HEK293T (cell line): ENCODE measurements around the gene HAO2.

Experiments used
- CTCF ChIA-PET: fragments of 350-600 bp; formaldehyde crosslinking; extraction: SDS; loops from one replicate; lab custom pipeline; 2021; ENCODE audit warnings: antibody characterized with exemption, inconsistent platforms; lab: Yijun Ruan, JAX
- POLR2A ChIA-PET: fragments of 350-600 bp; formaldehyde crosslinking; extraction: SDS; loops from one replicate; lab custom pipeline; 2020; ENCODE audit warnings: antibody characterized with exemption, inconsistent platforms; lab: Yijun Ruan, JAX
- DNase-seq: peaks from one replicate; pipeline ENCODE4 v3.0.0; 2012; ENCODE audit warnings: mixed read lengths; ENCODE audit errors: extremely low spot score
- ARNT ChIP-seq: fragments of 450-650 bp; IDR thresholded peaks from 2 replicates; pipeline ENCODE4 v1.6.1; 2017; ENCODE audit warnings: mild to moderate bottlenecking
- BHLHE40 ChIP-seq: fragments of 450-650 bp; IDR thresholded peaks from 2 replicates; pipeline ENCODE4 v1.6.1; 2016; ENCODE audit warnings: mild to moderate bottlenecking, moderate library complexity, borderline replicate concordance
- CTBP1 ChIP-seq: fragments of 450-650 bp; IDR thresholded peaks from 2 replicates; pipeline ENCODE4 v1.6.1; 2016; ENCODE audit warnings: borderline replicate concordance
- ELF4 ChIP-seq: fragments of 450-650 bp; IDR thresholded peaks from 2 replicates; pipeline ENCODE4 v1.6.1; 2017; ENCODE audit warnings: antibody characterized with exemption
- FOXA1 ChIP-seq: fragments of 450-650 bp; IDR thresholded peaks from 2 replicates; pipeline ENCODE4 v1.6.1; 2016; ENCODE audit warnings: mild to moderate bottlenecking
- FOXK2 ChIP-seq: fragments of 450-650 bp; IDR thresholded peaks from 2 replicates; pipeline ENCODE4 v1.6.1; 2016; ENCODE audit warnings: mild to moderate bottlenecking
- FOXM1 ChIP-seq: fragments of 450-650 bp; IDR thresholded peaks from 2 replicates; pipeline ENCODE4 v1.6.1; 2017; ENCODE audit warnings: mild to moderate bottlenecking, borderline replicate concordance
- HDGF ChIP-seq: fragments of 450-650 bp; IDR thresholded peaks from 2 replicates; pipeline ENCODE4 v1.6.1; 2017; ENCODE audit warnings: antibody characterized with exemption, borderline replicate concordance
- L3MBTL2 ChIP-seq: fragments of 450-650 bp; conservative IDR thresholded peaks from 2 replicates; pipeline ENCODE4 v1.6.1; 2016; ENCODE audit warnings: mild to moderate bottlenecking
- LEF1 ChIP-seq: fragments of 450-650 bp; IDR thresholded peaks from 2 replicates; pipeline ENCODE4 v1.6.1; 2017; ENCODE audit warnings: mild to moderate bottlenecking, borderline replicate concordance
- NFRKB ChIP-seq: fragments of 450-650 bp; IDR thresholded peaks from 2 replicates; pipeline ENCODE4 v1.6.1; 2016; ENCODE audit warnings: mild to moderate bottlenecking, moderate library complexity
- PKNOX1 ChIP-seq: fragments of 450-650 bp; IDR thresholded peaks from 2 replicates; pipeline ENCODE4 v1.6.1; 2016
- SP1 ChIP-seq: fragments of 450-650 bp; IDR thresholded peaks from 2 replicates; pipeline ENCODE4 v1.6.1; 2017
- SUZ12 ChIP-seq: fragments of 450-650 bp; IDR thresholded peaks from 2 replicates; pipeline ENCODE4 v1.6.1; 2016; ENCODE audit warnings: mild to moderate bottlenecking
- TARDBP ChIP-seq: fragments of 450-650 bp; IDR thresholded peaks from 2 replicates; pipeline ENCODE4 v1.6.1; 2016
- ZNF384 ChIP-seq: fragments of 450-650 bp; IDR thresholded peaks from 2 replicates; pipeline ENCODE4 v1.6.1; 2016

HAO2 gene

GRCh38 chr1:119416006-119416640, 47.5 kb downstream of the HAO2 start:
- no peak for DNase-seq
- CTCF ChIA-PET, result no interaction called here
- no peak for TF ChIP-seq SUZ12
- no peak for TF ChIP-seq ZNF384
- TF ChIP-seq FOXA1, result no peak
- TF ChIP-seq LEF1, result no peak
- TF ChIP-seq ARNT, result no peak
- no peak for TF ChIP-seq PKNOX1
- TF ChIP-seq TARDBP, result no peak
- no peak for TF ChIP-seq BHLHE40
- TF ChIP-seq ELF4, result no peak
- TF ChIP-seq L3MBTL2, result no peak
- no peak for TF ChIP-seq NFRKB
- POLR2A ChIA-PET, result no interaction called here

- TF ChIP-seq ZNF384 (no peak), HDGF (no peak), FOXK2 (no peak), FOXM1 (no peak), TARDBP (no peak)
- DNase-seq, result no peak
- ChIA-PET CTCF (no interaction called here), POLR2A (no interaction called here)
Measured at GRCh38 chr1:119419109-119419508, 50.5 kb downstream of the HAO2 start.

GRCh38 chr1:119420638-119421037, 52.1 kb downstream of the HAO2 start:
- no peak for TF ChIP-seq ARNT
- TF ChIP-seq FOXA1, result no peak
- TF ChIP-seq SP1, result no peak
- TF ChIP-seq HDGF, result no peak
- no peak for TF ChIP-seq SUZ12
- no peak for TF ChIP-seq CTBP1
- no peak for TF ChIP-seq LEF1
- no peak for TF ChIP-seq FOXK2
- no peak for TF ChIP-seq PKNOX1
- TF ChIP-seq NFRKB, result no peak
- TF ChIP-seq ZNF384, result no peak
- no peak for TF ChIP-seq ELF4
- TF ChIP-seq L3MBTL2, result no peak
- no peak for TF ChIP-seq TARDBP
- TF ChIP-seq BHLHE40, result no peak
- ChIA-PET CTCF (no interaction called here), POLR2A (no interaction called here)
- no peak for DNase-seq

DNA sequence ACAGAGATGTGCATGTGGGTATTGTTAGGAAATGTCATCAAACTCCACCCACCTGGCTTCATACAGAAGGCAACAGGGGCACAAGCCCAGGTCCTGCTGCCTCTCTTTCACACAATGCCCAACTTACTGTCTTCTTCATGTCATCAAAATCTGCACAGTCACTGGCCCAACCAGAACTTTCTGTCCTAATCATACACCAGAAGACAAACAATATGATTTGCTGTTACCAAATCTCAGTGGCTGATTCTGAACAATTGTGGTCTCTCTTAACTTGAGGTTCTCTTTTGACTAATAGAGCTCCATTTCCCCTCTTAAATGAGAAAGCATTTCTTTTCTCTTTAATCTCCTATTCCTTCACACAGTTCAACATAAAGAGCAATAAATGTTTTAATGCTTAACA, 54.0 kb downstream of the HAO2 start:
- CTCF ChIA-PET, result no interaction called here
- DNase-seq, result no peak
- POLR2A ChIA-PET, result no interaction called here
- TF ChIP-seq BHLHE40 (no peak), ELF4 (no peak), PKNOX1 (no peak), CTBP1 (no peak), TARDBP (no peak), ARNT (no peak), SUZ12 (no peak), LEF1 (no peak), L3MBTL2 (no peak), SP1 (no peak), ZNF384 (no peak), FOXK2 (no peak), NFRKB (no peak)

- DNase-seq, result no peak
- CTCF ChIA-PET, result no interaction called here
- POLR2A ChIA-PET, result no interaction called here
- no peak for TF ChIP-seq ZNF384
- no peak for TF ChIP-seq BHLHE40
- TF ChIP-seq HDGF, result no peak
- TF ChIP-seq PKNOX1, result no peak
Measured at GRCh38 chr1:119428991-119429390, 60.4 kb downstream of the HAO2 start.

- POLR2A ChIA-PET, result no interaction called here
- TF ChIP-seq HDGF (no peak), ZNF384 (no peak), SP1 (no peak), FOXM1 (no peak), L3MBTL2 (no peak), ARNT (no peak), ELF4 (no peak), SUZ12 (no peak), FOXK2 (no peak), FOXA1 (no peak), TARDBP (no peak), BHLHE40 (no peak), NFRKB (no peak), CTBP1 (no peak), LEF1 (no peak), PKNOX1 (no peak)
- CTCF ChIA-PET, result no interaction called here
- no peak for DNase-seq
Measured at GRCh38 chr1:119429687-119430086, 61.1 kb downstream of the HAO2 start.
